Gastroesophageal sphincter (tissue), 3 donors: Measurements from ENCODE around the gene SUSD6.
"Not testable (repeated sequence)": the region's sequence is repeated elsewhere in the genome, so short reads cannot be mapped to it uniquely, and the experiment has no call there.

ENCODE experiments used
- EP300 ChIP-seq: sonication (generic); formaldehyde crosslinking; IDR thresholded peaks from one replicate; pipeline ENCODE4 v1.6.1; 2017; ENCODE audit warnings: antibody characterized with exemption, mild to moderate bottlenecking
- POLR2A ChIP-seq, 2 donors: fragments of 450-650 bp; IDR thresholded peaks; one replicate each; pipeline ENCODE4 v1.6.1; 2017; ENCODE audit warnings: antibody characterized with exemption in 2 of 2, mild to moderate bottlenecking in 2 of 2, moderate library complexity in 1 of 2
- POLR2AphosphoS5 ChIP-seq: sonication (generic); formaldehyde crosslinking; IDR thresholded peaks from one replicate; pipeline ENCODE4 v1.6.1; 2017; ENCODE audit warnings: antibody characterized with exemption
- TF ChIP-seq, protein P1 (sequence below), 4 experiments: fragments of 200-600 bp in 2 of 4; fragments of 450-650 bp in 2 of 4; sonication (generic) in 1 of 4; IDR thresholded peaks; one replicate each; pipeline ENCODE4 v1.5.1; 2017 to 2019; ENCODE audit warnings: antibody characterized with exemption in 4 of 4, mild to moderate bottlenecking in 2 of 4, moderate library complexity in 2 of 4

- TF ChIP-seq, protein P1, sequence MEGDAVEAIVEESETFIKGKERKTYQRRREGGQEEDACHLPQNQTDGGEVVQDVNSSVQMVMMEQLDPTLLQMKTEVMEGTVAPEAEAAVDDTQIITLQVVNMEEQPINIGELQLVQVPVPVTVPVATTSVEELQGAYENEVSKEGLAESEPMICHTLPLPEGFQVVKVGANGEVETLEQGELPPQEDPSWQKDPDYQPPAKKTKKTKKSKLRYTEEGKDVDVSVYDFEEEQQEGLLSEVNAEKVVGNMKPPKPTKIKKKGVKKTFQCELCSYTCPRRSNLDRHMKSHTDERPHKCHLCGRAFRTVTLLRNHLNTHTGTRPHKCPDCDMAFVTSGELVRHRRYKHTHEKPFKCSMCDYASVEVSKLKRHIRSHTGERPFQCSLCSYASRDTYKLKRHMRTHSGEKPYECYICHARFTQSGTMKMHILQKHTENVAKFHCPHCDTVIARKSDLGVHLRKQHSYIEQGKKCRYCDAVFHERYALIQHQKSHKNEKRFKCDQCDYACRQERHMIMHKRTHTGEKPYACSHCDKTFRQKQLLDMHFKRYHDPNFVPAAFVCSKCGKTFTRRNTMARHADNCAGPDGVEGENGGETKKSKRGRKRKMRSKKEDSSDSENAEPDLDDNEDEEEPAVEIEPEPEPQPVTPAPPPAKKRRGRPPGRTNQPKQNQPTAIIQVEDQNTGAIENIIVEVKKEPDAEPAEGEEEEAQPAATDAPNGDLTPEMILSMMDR (IDR thresholded peaks at IDR 0.05) = not testable (repeated sequence)
- TF ChIP-seq POLR2A (IDR thresholded peaks at IDR 0.05); EP300; POLR2AphosphoS5: not testable (repeated sequence)
Measured at GRCh38 chr14:69736405-69736804, 125.0 kb downstream of the SUSD6 start.
